Prostate gland (tissue), 2 donors: ENCODE data around the gene VSIG10L2. TPM values are rescaled to one million over a fixed set of nuclear protein-coding genes. Genes with fewer than 3 reads are reported as not detected.

Experiments
- DNase-seq: peaks from one replicate; pipeline ENCODE4 v3.0.0-alpha.2; 2019; ENCODE audit warnings: low spot score
- H3K27ac ChIP-seq, 2 donors: fragments of 200-600 bp; sonication (generic); 2 replicates each; pipeline ENCODE4 v1.5.1; 2017 to 2019
- H3K27me3 ChIP-seq: fragments of 200-600 bp; sonication (generic); replicated peaks from 2 replicates; pipeline ENCODE4 v1.5.1; 2019; ENCODE audit not compliant: insufficient read depth
- H3K36me3 ChIP-seq, 2 donors: fragments of 200-600 bp; sonication (generic); 1 replicate in 1 of 2; 2 replicates in 1 of 2; pipeline versions ENCODE4 v1.5.1 to v1.8.1; 2017 to 2019
- H3K4me1 ChIP-seq: fragments of 200-600 bp; sonication (generic); replicated peaks from 2 replicates; pipeline ENCODE4 v1.5.1; 2019
- H3K4me3 ChIP-seq, 2 donors: fragments of 200-600 bp; sonication (generic); 2 replicates each; pipeline ENCODE4 v1.5.1; 2017 to 2019
- H3K9me3 ChIP-seq: fragments of 200-600 bp; sonication (generic); 2 replicates; pipeline ENCODE4 v1.5.1; 2017
- POLR2A ChIP-seq: fragments of 450-650 bp; IDR thresholded peaks from one replicate; pipeline ENCODE4 v1.6.1; 2016; ENCODE audit warnings: antibody characterized with exemption, mild to moderate bottlenecking
- POLR2AphosphoS5 ChIP-seq: sonication (generic); formaldehyde crosslinking; IDR thresholded peaks from one replicate; pipeline ENCODE4 v1.6.1; 2017; ENCODE audit warnings: antibody characterized with exemption
- WGBS: methylation state at CpG from one replicate; pipeline ENCODE4 v1.1.5; 2018; 5-methylcytosine and 5-hydroxymethylcytosine counted together
- intact Hi-C: fragments of 100-400 bp; cut with DNase I; formaldehyde crosslinking; loops from one replicate; pipeline ENCODE4 v1.14.2; 2022
- total RNA-seq, 2 donors: library from RNA; depleted of rRNA; stranded (reverse); fragments of >200 nt; gene quantifications; one replicate each; pipeline ENCODE4 v1.1.0, GENCODE V29; 2016
- TF ChIP-seq, protein P1 (sequence below), 4 experiments: fragments of 200-600 bp in 2 of 4; fragments of 450-650 bp in 2 of 4; sonication (generic) in 2 of 4; IDR thresholded peaks; 1 replicate in 3 of 4; 2 replicates in 1 of 4; pipeline ENCODE4 v1.5.1; 2016 to 2019; ENCODE audit warnings: antibody characterized with exemption in 4 of 4, mild to moderate bottlenecking in 2 of 4, moderate library complexity in 2 of 4

The VSIG10L2 gene
- total RNA-seq, 2 donors from 2014 or later = 0.14 to 1.3 TPM

- H3K4me1 ChIP-seq = no peaks in the 10 kb centered on the region
- 94% methylated on average over 11 of the region's 12 CpGs for WGBS
- no peaks in the 10 kb centered on the region for H3K36me3 ChIP-seq
- TF ChIP-seq POLR2A (no peak), POLR2AphosphoS5 (no peak)
- TF ChIP-seq, protein P1, sequence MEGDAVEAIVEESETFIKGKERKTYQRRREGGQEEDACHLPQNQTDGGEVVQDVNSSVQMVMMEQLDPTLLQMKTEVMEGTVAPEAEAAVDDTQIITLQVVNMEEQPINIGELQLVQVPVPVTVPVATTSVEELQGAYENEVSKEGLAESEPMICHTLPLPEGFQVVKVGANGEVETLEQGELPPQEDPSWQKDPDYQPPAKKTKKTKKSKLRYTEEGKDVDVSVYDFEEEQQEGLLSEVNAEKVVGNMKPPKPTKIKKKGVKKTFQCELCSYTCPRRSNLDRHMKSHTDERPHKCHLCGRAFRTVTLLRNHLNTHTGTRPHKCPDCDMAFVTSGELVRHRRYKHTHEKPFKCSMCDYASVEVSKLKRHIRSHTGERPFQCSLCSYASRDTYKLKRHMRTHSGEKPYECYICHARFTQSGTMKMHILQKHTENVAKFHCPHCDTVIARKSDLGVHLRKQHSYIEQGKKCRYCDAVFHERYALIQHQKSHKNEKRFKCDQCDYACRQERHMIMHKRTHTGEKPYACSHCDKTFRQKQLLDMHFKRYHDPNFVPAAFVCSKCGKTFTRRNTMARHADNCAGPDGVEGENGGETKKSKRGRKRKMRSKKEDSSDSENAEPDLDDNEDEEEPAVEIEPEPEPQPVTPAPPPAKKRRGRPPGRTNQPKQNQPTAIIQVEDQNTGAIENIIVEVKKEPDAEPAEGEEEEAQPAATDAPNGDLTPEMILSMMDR (IDR thresholded peaks at IDR 0.05) = no peak
- no peak overlapping the region for H3K4me3 ChIP-seq
- no peaks in the 10 kb centered on the region for H3K27me3 ChIP-seq
- H3K27ac ChIP-seq = no peak overlapping the region
- no peak for DNase-seq
- H3K9me3 ChIP-seq = no peaks in the 10 kb centered on the region
- intact Hi-C loops = no loop called here
These were observed 2.9 kb upstream of the VSIG10L2 start for GRCh38 chr11:125942771-125943428.

GRCh38 chr11:125943661-125944349 lies 2.0 kb upstream of the VSIG10L2 start:
- TF ChIP-seq POLR2A (no peak), POLR2AphosphoS5 (no peak)
- TF ChIP-seq, protein P1 (IDR thresholded peaks at IDR 0.05) = no peak
- Histone ChIP-seq H3K9me3 (no peaks in the 10 kb centered on the region), H3K4me3 (no peak overlapping the region), H3K4me1 (no peaks in the 10 kb centered on the region), H3K36me3 (no peaks in the 10 kb centered on the region), H3K27me3 (no peaks in the 10 kb centered on the region), H3K27ac (no peak overlapping the region)
- WGBS = 97% methylated on average over 9 of the region's 9 CpGs
- no peak for DNase-seq
- intact Hi-C loops = no loop called here

DNA sequence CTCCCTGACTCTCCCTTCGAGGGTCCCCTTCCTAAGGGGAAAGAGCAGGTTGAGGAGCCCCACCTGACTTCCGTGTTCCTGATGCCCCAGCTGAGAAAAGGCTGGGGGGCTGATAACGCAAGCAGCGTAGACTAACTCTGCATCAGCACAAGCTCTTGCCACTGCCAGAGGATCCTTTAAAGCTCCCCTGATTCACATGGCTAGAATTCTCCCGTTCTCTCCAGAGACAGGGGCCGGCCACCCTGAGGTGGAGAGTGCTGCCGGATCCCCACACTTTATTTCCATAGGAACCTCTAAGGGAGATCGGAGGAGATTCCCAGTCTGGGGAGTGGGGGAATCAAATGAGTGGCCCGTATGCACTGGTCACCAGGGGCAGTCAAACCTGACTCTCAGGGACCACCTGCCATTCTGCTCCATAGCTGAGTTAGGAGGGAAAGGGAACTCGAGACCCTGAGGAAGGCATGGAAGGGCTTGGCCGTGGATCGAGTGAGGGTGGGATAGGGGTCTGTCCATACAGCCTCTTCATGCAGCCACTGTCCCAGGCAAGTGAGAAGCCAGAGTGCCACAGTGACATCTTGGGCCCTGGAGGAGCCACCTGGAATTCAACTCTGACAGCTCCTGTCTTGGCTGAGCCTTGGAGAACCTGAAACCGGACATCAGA lies 1.4 kb upstream of the VSIG10L2 start:
- 87% methylated on average over 13 of the region's 13 CpGs for WGBS
- no peak for DNase-seq
- no peak overlapping the region for H3K27ac ChIP-seq
- H3K4me1 ChIP-seq = no peaks in the 10 kb centered on the region
- TF ChIP-seq POLR2A = no peak
- TF ChIP-seq POLR2AphosphoS5 = no peak
- TF ChIP-seq, protein P1 (IDR thresholded peaks at IDR 0.05) = no peak
- H3K36me3 ChIP-seq = no peaks in the 10 kb centered on the region
- no peaks in the 10 kb centered on the region for H3K9me3 ChIP-seq
- H3K4me3 ChIP-seq = no peak overlapping the region
- no peaks in the 10 kb centered on the region for H3K27me3 ChIP-seq
- intact Hi-C loops = no loop called here

DNA sequence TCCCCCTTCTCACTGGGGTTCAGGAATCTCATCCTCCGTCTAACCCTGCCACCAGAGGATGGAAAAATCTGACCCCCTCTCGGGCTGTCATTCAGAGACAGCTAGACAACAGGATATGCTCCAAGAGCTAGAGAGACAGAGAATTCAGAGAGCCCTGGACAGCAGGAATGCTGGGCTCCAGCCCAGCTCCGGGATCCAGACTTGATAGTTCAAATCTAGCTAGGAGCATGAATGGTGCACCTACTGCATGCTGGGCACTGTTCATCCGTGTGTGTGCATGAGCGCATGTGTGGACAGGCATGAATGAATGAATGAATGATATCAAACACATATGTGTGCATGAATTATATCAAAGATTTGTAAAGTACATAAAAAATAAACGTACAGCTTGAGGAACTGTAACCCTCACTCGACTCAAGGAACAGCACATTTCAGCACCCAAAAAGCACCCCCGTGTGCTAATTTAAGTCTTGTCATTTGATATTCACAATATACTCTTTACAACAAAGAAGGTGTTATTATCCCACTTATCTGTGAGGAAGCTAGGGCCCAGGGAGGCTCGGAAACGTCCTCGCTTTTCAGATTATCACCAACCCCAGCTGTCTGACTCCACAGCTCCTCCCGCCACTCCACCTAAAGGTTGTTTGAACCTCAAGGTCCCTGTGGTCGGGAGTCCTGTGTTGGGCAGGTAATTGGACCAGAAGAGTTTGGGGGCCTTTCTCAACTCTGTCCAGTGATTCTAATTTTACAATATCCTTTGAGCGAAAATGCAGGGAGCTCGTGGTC lies 640 bp upstream of the VSIG10L2 start:
- intact Hi-C loops = no loop called here
- no peak overlapping the region for H3K27ac ChIP-seq
- H3K36me3 ChIP-seq = no peaks in the 10 kb centered on the region
- TF ChIP-seq, protein P1 (IDR thresholded peaks at IDR 0.05) = no peak
- TF ChIP-seq POLR2AphosphoS5 (no peak), POLR2A (no peak)
- no peaks in the 10 kb centered on the region for H3K9me3 ChIP-seq
- no peak overlapping the region for H3K4me3 ChIP-seq
- DNase-seq = no peak
- 80% methylated on average over 15 of the region's 15 CpGs for WGBS
- H3K4me1 ChIP-seq = no peaks in the 10 kb centered on the region
- H3K27me3 ChIP-seq = no peaks in the 10 kb centered on the region
